Subcutaneous adipose tissue (tissue), 4 donors: ENCODE measurements around the gene RIGI. TPM values are rescaled to one million over a fixed set of nuclear protein-coding genes. Genes with fewer than 3 reads are reported as not detected.

ENCODE experiments used
- total RNA-seq, 4 donors: library from RNA; depleted of rRNA; stranded (reverse); fragments of >200 nt; gene quantifications; one replicate each; pipeline ENCODE4 v1.1.0, GENCODE V29; 2016
- TF ChIP-seq, protein P1 (sequence below): fragments of 450-650 bp; IDR thresholded peaks from one replicate; pipeline ENCODE4 v1.5.1; 2016; ENCODE audit warnings: low read depth, mild to moderate bottlenecking, control low read depth, antibody characterized with exemption, moderate library complexity

Gene RIGI
- 10 to 100 TPM in 1 of 4 donors, 1 to 10 TPM in 3; 8.6 to 19.4 (median 8.9) TPM for total RNA-seq

DNA sequence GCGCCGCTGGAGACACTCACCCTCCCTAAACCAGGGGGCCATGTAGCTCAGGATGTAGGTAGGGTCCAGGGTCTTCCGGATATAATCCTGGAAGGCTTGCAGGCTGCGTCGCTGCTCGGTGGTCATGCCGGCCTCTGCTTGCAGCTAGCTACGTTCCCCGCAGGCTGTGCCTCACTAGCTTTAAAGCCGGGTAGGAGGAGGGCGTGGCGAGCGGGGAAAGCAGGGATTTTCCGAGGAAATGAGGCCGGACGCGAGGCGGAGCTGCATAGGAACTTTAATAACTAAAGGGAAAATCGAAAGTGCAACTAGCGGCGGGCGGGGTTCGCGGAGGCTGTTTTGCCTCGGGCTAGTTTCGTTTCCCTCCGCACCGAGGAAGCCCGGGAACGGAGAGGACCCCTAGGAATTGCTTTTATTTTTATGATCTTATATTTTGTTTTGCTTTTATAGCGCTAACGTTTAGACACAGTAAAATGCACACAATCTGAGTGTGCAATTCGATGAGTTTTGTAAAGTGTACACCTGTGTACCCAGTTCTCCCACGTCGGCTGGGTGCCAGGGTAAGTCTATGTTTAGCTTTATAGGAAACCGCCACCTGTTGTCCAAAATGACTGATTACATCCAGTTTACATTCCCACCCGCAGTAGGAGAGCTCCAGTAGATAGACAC is at the start of gene RIGI:
Gene RIGI (minus strand): TSS at position 156 of the 666 bp plus-strand sequence. CDS start 30 bp downstream, at position 126.
- TF ChIP-seq, protein P1, sequence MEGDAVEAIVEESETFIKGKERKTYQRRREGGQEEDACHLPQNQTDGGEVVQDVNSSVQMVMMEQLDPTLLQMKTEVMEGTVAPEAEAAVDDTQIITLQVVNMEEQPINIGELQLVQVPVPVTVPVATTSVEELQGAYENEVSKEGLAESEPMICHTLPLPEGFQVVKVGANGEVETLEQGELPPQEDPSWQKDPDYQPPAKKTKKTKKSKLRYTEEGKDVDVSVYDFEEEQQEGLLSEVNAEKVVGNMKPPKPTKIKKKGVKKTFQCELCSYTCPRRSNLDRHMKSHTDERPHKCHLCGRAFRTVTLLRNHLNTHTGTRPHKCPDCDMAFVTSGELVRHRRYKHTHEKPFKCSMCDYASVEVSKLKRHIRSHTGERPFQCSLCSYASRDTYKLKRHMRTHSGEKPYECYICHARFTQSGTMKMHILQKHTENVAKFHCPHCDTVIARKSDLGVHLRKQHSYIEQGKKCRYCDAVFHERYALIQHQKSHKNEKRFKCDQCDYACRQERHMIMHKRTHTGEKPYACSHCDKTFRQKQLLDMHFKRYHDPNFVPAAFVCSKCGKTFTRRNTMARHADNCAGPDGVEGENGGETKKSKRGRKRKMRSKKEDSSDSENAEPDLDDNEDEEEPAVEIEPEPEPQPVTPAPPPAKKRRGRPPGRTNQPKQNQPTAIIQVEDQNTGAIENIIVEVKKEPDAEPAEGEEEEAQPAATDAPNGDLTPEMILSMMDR = no peak

DNA sequence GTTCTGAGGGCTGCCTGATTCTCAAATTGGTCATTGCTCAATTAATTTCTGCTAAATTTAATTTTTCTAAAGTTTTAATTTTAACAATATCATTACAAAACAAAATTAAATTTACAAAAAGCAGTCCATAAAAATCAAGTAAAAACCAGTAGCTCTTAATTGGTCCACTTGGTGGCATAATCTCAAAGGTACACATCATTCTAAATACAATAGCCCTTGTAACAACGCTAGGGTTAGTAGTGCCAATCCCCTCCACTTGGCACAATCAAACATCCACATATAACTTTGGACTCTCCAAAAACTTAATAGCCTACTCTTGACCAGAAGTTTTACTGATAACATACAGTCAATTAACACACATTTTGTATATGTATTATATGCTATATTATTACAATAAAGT is 48.9 kb upstream of the RIGI start:
- TF ChIP-seq, protein P1 = no peak

- TF ChIP-seq, protein P1 = no peak
These were observed 47.8 kb upstream of the RIGI start for GRCh38 chr9:32573821-32574220.

DNA sequence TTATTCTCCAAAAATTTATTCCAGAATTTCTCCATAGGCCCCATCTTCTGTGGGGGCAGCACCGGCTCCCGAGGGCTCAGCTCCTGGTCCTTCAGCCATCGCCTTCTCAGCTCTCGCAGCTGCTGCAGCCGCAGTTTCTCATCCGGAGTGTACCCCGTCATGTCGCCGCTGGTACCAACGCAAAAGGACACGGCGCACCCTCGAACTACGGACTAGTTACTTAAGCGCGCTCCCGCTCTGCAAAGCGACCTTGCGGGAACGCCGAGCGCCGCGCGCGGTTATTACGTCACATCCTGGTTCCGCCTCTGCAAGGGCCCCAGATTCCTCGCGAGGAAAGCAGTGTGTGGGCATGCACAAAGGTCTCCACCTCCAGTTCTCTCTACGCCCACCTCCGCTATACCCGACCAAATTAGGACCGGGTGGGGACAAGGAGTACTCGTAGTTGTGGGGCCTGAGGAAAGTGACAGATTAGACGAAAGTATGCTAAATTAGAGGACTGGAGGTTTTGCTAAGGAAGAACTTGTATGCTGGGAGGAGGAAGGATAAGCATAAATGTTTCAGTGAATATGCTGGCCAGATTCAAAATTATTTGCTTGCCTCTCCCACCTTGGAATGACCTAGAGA is 47.0 kb upstream of the RIGI start, which contains the start of gene NDUFB6:
Gene NDUFB6 (minus strand): TSS at position 260 of the 624 bp plus-strand sequence. CDS start 99 bp downstream, at position 161.
- TF ChIP-seq, protein P1 = no peak

DNA sequence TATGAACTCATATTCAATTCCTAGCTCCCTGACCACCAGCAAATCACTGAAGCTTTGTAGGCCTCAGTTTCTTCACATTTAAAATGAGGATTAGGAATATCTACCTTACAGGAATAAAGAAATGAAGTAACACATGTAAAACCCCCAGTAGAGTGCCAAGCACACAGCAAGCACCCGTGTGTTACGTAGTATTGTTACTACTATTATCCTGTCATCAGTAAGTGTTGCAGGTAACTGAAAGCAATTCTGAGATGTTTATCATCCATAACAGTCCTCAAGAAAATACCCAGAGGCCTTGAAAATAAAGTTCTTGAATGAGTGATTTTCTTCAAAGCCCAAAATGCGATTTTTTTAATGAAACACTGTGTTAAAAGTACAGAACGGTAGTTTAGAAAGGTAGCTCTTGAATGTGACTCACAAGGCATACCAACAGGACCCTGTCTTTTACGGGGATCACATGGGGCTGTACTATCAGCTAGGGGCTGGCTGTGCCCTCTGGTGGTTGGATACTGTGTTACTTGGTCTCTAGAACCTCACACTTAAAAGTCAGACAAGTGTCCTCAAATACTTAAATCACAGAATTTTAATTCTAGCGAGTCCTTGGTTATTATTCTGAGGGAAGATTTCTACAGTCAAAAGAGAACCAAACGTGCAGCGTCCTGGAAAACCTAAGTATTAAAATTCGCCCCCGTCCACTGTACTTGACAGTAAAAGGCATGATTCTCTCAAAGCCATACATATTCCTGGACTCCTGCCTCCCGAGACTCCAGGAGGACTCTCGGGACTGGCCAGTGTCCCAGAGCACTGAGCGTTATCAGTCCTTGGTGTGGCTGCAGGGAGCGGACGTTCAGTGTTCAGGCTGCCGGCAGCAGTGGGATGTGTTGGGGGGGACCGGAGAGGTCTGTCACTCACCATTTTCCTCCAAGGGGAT is 46.2 kb upstream of the RIGI start:
- TF ChIP-seq, protein P1 = no peak

GRCh38 chr9:32570262-32570661 is 44.3 kb upstream of the RIGI start:
- TF ChIP-seq, protein P1 = no peak
